A673 (cell line): ENCODE results near the gene LRP1B. TPM values are rescaled to one million over a fixed set of nuclear protein-coding genes. Genes with fewer than 3 reads are reported as not detected.
A peak's percentile ranks its signal among the peaks of the same experiment; 100 is the strongest.

Experiments
- BruUV-seq: library from RNA; stranded (reverse); fragments of 400-500 nt; replicated peaks from 2 replicates; lab custom pipeline; 2021; lab: Mats Ljungman, UMichigan
- CTCF ChIA-PET: fragments of 300-600 bp; sonication (Branson Sonifier 250); formaldehyde crosslinking; loops from one replicate; lab custom pipeline; 2022; ENCODE audit warnings: antibody characterized with exemption; lab: Charles Lee
- POLR2A ChIA-PET: fragments of 300-600 bp; sonication (Branson Sonifier 250); formaldehyde crosslinking; loops from one replicate; lab custom pipeline; 2022; ENCODE audit warnings: antibody characterized with exemption; ENCODE audit not compliant: low non-redundant PET; lab: Charles Lee
- DNase-seq: peaks from one replicate; pipeline ENCODE4 v3.0.0-alpha.2; 2015; ENCODE audit warnings: low spot score
- H3K27ac ChIP-seq: fragments of 200-600 bp; sonication (generic); 2 replicates; pipeline ENCODE4 v1.5.1; 2016; ENCODE audit warnings: mixed run types, low read depth, mild to moderate bottlenecking, mixed read lengths, antibody characterized with exemption, low read length; ENCODE audit not compliant: poor library complexity, severe bottlenecking
- H3K27me3 ChIP-seq: fragments of 200-600 bp; sonication (generic); replicated peaks from 2 replicates; pipeline ENCODE4 v1.6.1; 2017; ENCODE audit warnings: mixed run types, low read depth, mild to moderate bottlenecking, mixed read lengths, antibody characterized with exemption, low read length; ENCODE audit not compliant: insufficient read depth, poor library complexity
- H3K36me3 ChIP-seq: fragments of 200-600 bp; sonication (generic); 2 replicates; pipeline ENCODE4 v1.6.1; 2016; ENCODE audit warnings: mixed run types, mild to moderate bottlenecking, mixed read lengths, antibody characterized with exemption, low read length; ENCODE audit not compliant: insufficient read depth, poor library complexity, severe bottlenecking
- H3K4me1 ChIP-seq: fragments of 200-600 bp; sonication (generic); 2 replicates; pipeline ENCODE4 v1.6.1; 2017; ENCODE audit warnings: mixed run types, mild to moderate bottlenecking, mixed read lengths, antibody characterized with exemption, low read length; ENCODE audit not compliant: insufficient read depth, poor library complexity, severe bottlenecking
- H3K4me3 ChIP-seq: fragments of 200-600 bp; sonication (generic); 2 replicates; pipeline ENCODE4 v1.5.1; 2016; ENCODE audit warnings: low read depth, mixed run types, mild to moderate bottlenecking, mixed read lengths, low read length; ENCODE audit not compliant: poor library complexity, severe bottlenecking
- H3K9me3 ChIP-seq: fragments of 200-600 bp; sonication (generic); 2 replicates; pipeline ENCODE4 v1.6.1; 2016; ENCODE audit warnings: mixed run types, low read depth, mild to moderate bottlenecking, mixed read lengths, antibody characterized with exemption, low read length; ENCODE audit not compliant: poor library complexity, severe bottlenecking
- EZH2 ChIP-seq: fragments of 200-600 bp; sonication (generic); IDR thresholded peaks from 2 replicates; pipeline ENCODE4 v1.6.1; 2017; ENCODE audit warnings: borderline replicate concordance, low read depth, mild to moderate bottlenecking, mixed read lengths, antibody characterized with exemption, low read length; ENCODE audit not compliant: poor library complexity, severe bottlenecking
- intact Hi-C: fragments of 100-400 bp; cut with micrococcal nuclease; formaldehyde crosslinking; loops from one replicate; pipeline ENCODE4 v1.10.0; 2022; ENCODE audit not compliant: unreplicated experiment
- total RNA-seq: library from RNA; stranded (reverse); gene quantifications from 2 replicates; pipeline ENCODE4 v1.2.3, GENCODE V29; 2021
- TF ChIP-seq, protein P1 (sequence below): fragments of 300-800, 200-600 bp; sonication (generic); conservative IDR thresholded peaks from 2 replicates; pipeline ENCODE4 v1.5.1; 2017; ENCODE audit warnings: low read depth, mild to moderate bottlenecking, antibody characterized with exemption, low read length, moderate library complexity, mixed read lengths

The LRP1B gene
- total RNA-seq, 1 experiment from 2014 or later: 9.9 TPM

DNA sequence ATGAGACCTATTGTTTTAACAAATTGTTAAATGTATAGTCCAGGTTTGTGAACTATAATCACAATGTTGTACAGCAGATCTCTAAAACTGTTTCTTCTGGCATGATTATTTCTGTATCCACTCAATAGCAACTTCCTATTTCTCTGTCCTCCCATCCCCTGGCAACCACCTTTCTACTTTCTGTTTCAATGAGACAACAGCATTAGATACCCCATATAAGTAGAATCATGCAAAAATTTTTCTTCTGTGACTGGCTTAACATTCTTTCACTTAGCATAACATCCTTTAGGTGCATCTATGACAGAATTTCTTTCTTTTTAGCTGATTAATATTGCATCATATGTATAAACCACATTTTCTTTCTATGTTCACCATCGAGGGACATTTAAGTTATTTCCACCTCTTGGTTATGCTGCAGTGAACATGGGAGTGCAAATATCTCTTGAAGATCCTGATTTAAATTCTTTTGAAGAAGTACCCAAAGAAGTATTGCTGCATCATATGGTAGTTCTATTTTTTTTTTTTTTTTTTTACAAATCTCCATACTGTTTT is 713.5 kb downstream of the LRP1B start:
- Histone ChIP-seq H3K4me3 (no peak overlapping the region), H3K27ac (no peak overlapping the region), H3K36me3 (no peaks in the 10 kb centered on the region), H3K9me3 (no peaks in the 10 kb centered on the region), H3K4me1 (no peaks in the 10 kb centered on the region), H3K27me3 (no peaks in the 10 kb centered on the region)
- POLR2A ChIA-PET: no interaction called here
- CTCF ChIA-PET: no interaction called here
- intact Hi-C loops: no loop called here
- DNase-seq: no peak
- no peak for TF ChIP-seq EZH2
- no TSS peak for BruUV-seq

GRCh38 chr2:141411419-141411818 is 719.4 kb downstream of the LRP1B start:
- H3K27me3 ChIP-seq: no peaks in the 10 kb centered on the region
- ChIA-PET POLR2A (no interaction called here), CTCF (no interaction called here)
- H3K4me3 ChIP-seq: no peak overlapping the region
- no peaks in the 10 kb centered on the region for H3K9me3 ChIP-seq
- TF ChIP-seq EZH2: no peak
- TF ChIP-seq, protein P1, sequence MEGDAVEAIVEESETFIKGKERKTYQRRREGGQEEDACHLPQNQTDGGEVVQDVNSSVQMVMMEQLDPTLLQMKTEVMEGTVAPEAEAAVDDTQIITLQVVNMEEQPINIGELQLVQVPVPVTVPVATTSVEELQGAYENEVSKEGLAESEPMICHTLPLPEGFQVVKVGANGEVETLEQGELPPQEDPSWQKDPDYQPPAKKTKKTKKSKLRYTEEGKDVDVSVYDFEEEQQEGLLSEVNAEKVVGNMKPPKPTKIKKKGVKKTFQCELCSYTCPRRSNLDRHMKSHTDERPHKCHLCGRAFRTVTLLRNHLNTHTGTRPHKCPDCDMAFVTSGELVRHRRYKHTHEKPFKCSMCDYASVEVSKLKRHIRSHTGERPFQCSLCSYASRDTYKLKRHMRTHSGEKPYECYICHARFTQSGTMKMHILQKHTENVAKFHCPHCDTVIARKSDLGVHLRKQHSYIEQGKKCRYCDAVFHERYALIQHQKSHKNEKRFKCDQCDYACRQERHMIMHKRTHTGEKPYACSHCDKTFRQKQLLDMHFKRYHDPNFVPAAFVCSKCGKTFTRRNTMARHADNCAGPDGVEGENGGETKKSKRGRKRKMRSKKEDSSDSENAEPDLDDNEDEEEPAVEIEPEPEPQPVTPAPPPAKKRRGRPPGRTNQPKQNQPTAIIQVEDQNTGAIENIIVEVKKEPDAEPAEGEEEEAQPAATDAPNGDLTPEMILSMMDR: no peak
- intact Hi-C loops: no loop called here
- no peak for DNase-seq
- no peaks in the 10 kb centered on the region for H3K36me3 ChIP-seq
- BruUV-seq: no TSS peak
- no peak overlapping the region for H3K27ac ChIP-seq
- H3K4me1 ChIP-seq: no peaks in the 10 kb centered on the region

GRCh38 chr2:141399270-141399669 is 731.5 kb downstream of the LRP1B start:
- ChIA-PET POLR2A (interaction anchor here (0.6 kb wide), 1 partner anchor 24 kb away, joined by 32 read pairs; no protein-coding TSS in a partner anchor), CTCF (no interaction called here)
- peaks cover 6% of the 10 kb centered on the region for H3K4me1 ChIP-seq
- H3K9me3 ChIP-seq: no peaks in the 10 kb centered on the region
- TF ChIP-seq, protein P1: peak; percentile 14; the same call in 1 of the 2 replicates
- no peak for TF ChIP-seq EZH2
- no peaks in the 10 kb centered on the region for H3K27me3 ChIP-seq
- H3K27ac ChIP-seq: no peak overlapping the region
- no peak overlapping the region for H3K4me3 ChIP-seq
- no peak for DNase-seq
- intact Hi-C loops: no loop called here
- H3K36me3 ChIP-seq: no peaks in the 10 kb centered on the region
- BruUV-seq: no TSS peak

DNA sequence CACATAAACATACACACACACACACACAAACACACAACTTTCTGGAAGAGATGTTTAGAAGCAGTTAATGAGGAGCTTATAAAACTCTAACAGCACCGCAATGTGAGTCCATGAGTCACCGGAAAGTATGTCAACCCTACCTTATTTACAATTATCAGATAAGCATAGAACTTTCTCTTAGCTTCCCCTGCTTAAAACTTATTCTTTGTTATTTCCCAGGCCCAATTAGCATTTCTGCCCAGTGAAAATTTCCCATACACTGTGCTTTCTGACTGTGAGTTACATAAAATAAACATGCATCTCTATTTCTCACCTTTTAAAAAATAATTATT is 737.6 kb downstream of the LRP1B start:
- no TSS peak for BruUV-seq
- ChIA-PET POLR2A (no interaction called here), CTCF (no interaction called here)
- H3K27ac ChIP-seq: peak overlapping the region; percentile 86
- H3K4me1 ChIP-seq: peaks cover 21% of the 10 kb centered on the region
- intact Hi-C loops: no loop called here
- no peak overlapping the region for H3K4me3 ChIP-seq
- H3K27me3 ChIP-seq: no peaks in the 10 kb centered on the region
- no peak for TF ChIP-seq EZH2
- TF ChIP-seq, protein P1: no peak
- no peaks in the 10 kb centered on the region for H3K9me3 ChIP-seq
- DNase-seq: peak; percentile 81
- H3K36me3 ChIP-seq: no peaks in the 10 kb centered on the region
